GM18511 (cell line): Measurements from ENCODE around the gene CCL21.

Source experiments
- ATAC-seq: cut with Tn5 transposase; IDR thresholded peaks from one replicate; pipeline ENCODE4 v1.9.1; 2021; ENCODE audit warnings: mild to moderate bottlenecking, moderate library complexity; ENCODE audit not compliant: unreplicated experiment

Gene CCL21

GRCh38 chr9:34675048-34675714, 34.8 kb downstream of the CCL21 start:
- no peak for ATAC-seq

- ATAC-seq = no peak
These were observed 35.5 kb downstream of the CCL21 start for GRCh38 chr9:34674440-34674839.

- no peak for ATAC-seq
These were observed 38.6 kb downstream of the CCL21 start for GRCh38 chr9:34671307-34671706.

GRCh38 chr9:34669809-34670562, 40.0 kb downstream of the CCL21 start:
- ATAC-seq = no peak

GRCh38 chr9:34665381-34666250, 44.3 kb downstream of the CCL21 start:
- ATAC-seq = peak; percentile 75

- peak; percentile 34 for ATAC-seq
These were observed 44.9 kb downstream of the CCL21 start for GRCh38 chr9:34665067-34665380.

GRCh38 chr9:34664281-34665066, 45.5 kb downstream of the CCL21 start:
- peak; percentile 59 for ATAC-seq

GRCh38 chr9:34663303-34663605, 46.7 kb downstream of the CCL21 start:
- ATAC-seq = no peak

GRCh38 chr9:34662526-34663302, 47.2 kb downstream of the CCL21 start, which contains the start of gene CCL27:
TSS of gene CCL27 (minus strand) at chr9:34662657. CDS start at chr9:34662633, 24 bp downstream.
- no peak for ATAC-seq

- ATAC-seq = no peak
These were observed 50.2 kb downstream of the CCL21 start for GRCh38 chr9:34659592-34660253.
